Vagina (tissue), 2 donors: ENCODE measurements around the gene PAX7. TPM values are rescaled to one million over a fixed set of nuclear protein-coding genes. Genes with fewer than 3 reads are reported as not detected.
A peak's percentile ranks its signal among the peaks of the same experiment; 100 is the strongest.

Experiments used
- DNase-seq, 2 donors: peaks; one replicate each; pipeline ENCODE4 v3.0.0-alpha.2; 2017; ENCODE audit errors: extremely low spot score in 2 of 2
- H3K27ac ChIP-seq: fragments of 200-600 bp; sonication (generic); one replicate; pipeline ENCODE4 v1.5.1; 2019
- H3K27me3 ChIP-seq: fragments of 200-600 bp; sonication (generic); one replicate; pipeline ENCODE4 v1.5.1; 2019
- H3K36me3 ChIP-seq, 2 donors: fragments of 200-600 bp; sonication (generic); one replicate each; pipeline ENCODE4 v1.5.1; 2017 to 2019
- H3K4me1 ChIP-seq: fragments of 200-600 bp; sonication (generic); one replicate; pipeline ENCODE4 v1.5.1; 2019
- H3K4me3 ChIP-seq, 2 donors: fragments of 200-600 bp; sonication (generic); 1 replicate in 1 of 2; 2 replicates in 1 of 2; pipeline ENCODE4 v1.5.1; 2016 to 2019
- H3K9me3 ChIP-seq: fragments of 200-600 bp; sonication (generic); one replicate; pipeline ENCODE4 v1.5.1; 2019
- CTCF ChIP-seq, 3 experiments: fragments of 450-650 bp in 2 of 3; fragments of 200-600 bp in 1 of 3; sonication (generic) in 1 of 3; IDR thresholded peaks; one replicate each; pipeline ENCODE4 v1.5.1; 2017 to 2019; ENCODE audit warnings: antibody characterized with exemption in 3 of 3, mild to moderate bottlenecking in 2 of 3, moderate library complexity in 2 of 3
- POLR2A ChIP-seq, 2 donors: fragments of 450-650 bp; IDR thresholded peaks; one replicate each; pipeline ENCODE4 v1.6.1; 2017; ENCODE audit warnings: antibody characterized with exemption in 2 of 2, mild to moderate bottlenecking in 2 of 2, moderate library complexity in 2 of 2
- POLR2AphosphoS5 ChIP-seq, 2 donors: sonication (generic); formaldehyde crosslinking; IDR thresholded peaks; one replicate each; pipeline ENCODE4 v1.9.0; 2017; ENCODE audit warnings: antibody characterized with exemption in 2 of 2, mild to moderate bottlenecking in 2 of 2, low read depth in 1 of 2; ENCODE audit not compliant: insufficient read depth in 1 of 2
- intact Hi-C: fragments of 100-400 bp; cut with DNase I; formaldehyde crosslinking; loops from one replicate; pipeline ENCODE4 v1.15.1; 2023
- total RNA-seq: library from RNA; depleted of rRNA; stranded (reverse); fragments of >200 nt; gene quantifications from one replicate; pipeline ENCODE4 v1.2.3, GENCODE V29; 2016

PAX7 gene
- total RNA-seq, 1 donor from 2014 or later = not detected

GRCh38 chr1:18668750-18669404 lies 38.2 kb downstream of the PAX7 start:
- DNase-seq = no peak
- intact Hi-C loops = no loop called here
- TF ChIP-seq POLR2A (IDR thresholded peaks at IDR 0.05) (no peak), CTCF (IDR thresholded peaks at IDR 0.05) (no peak), POLR2AphosphoS5 (IDR thresholded peaks at IDR 0.05; ENCODE audit: insufficient read depth in 1 of 2, low read depth in 1 of 2) (peak in 1 of 2 donors; percentile 49)
- peaks cover 13% of the 10 kb centered on the region for H3K4me1 ChIP-seq
- H3K36me3 ChIP-seq = no peaks in the 10 kb centered on the region
- H3K4me3 ChIP-seq = no peak overlapping the region
- no peaks in the 10 kb centered on the region for H3K27me3 ChIP-seq
- H3K27ac ChIP-seq = no peak overlapping the region
- no peaks in the 10 kb centered on the region for H3K9me3 ChIP-seq

- DNase-seq = no peak
- no peaks in the 10 kb centered on the region for H3K27me3 ChIP-seq
- H3K9me3 ChIP-seq = no peaks in the 10 kb centered on the region
- no peak overlapping the region for H3K4me3 ChIP-seq
- H3K4me1 ChIP-seq = peaks cover 13% of the 10 kb centered on the region
- H3K36me3 ChIP-seq = no peaks in the 10 kb centered on the region
- no peak overlapping the region for H3K27ac ChIP-seq
- intact Hi-C loops = no loop called here
- no peak for TF ChIP-seq CTCF (IDR thresholded peaks at IDR 0.05)
- no peak for TF ChIP-seq POLR2AphosphoS5 (IDR thresholded peaks at IDR 0.05; ENCODE audit: insufficient read depth in 1 of 2, low read depth in 1 of 2)
- no peak for TF ChIP-seq POLR2A (IDR thresholded peaks at IDR 0.05)
These were observed 39.6 kb downstream of the PAX7 start for GRCh38 chr1:18670121-18670867.

GRCh38 chr1:18670868-18671225 lies 40.2 kb downstream of the PAX7 start:
- no peak overlapping the region for H3K27ac ChIP-seq

GRCh38 chr1:18673976-18674375 lies 43.3 kb downstream of the PAX7 start:
- Histone ChIP-seq H3K4me1 (peaks cover 8% of the 10 kb centered on the region), H3K4me3 (no peak overlapping the region), H3K27ac (no peak overlapping the region), H3K27me3 (no peaks in the 10 kb centered on the region), H3K36me3 (no peaks in the 10 kb centered on the region), H3K9me3 (no peaks in the 10 kb centered on the region)
- DNase-seq = no peak
- TF ChIP-seq CTCF (IDR thresholded peaks at IDR 0.05) (no peak), POLR2A (IDR thresholded peaks at IDR 0.05) (no peak), POLR2AphosphoS5 (IDR thresholded peaks at IDR 0.05; ENCODE audit: insufficient read depth in 1 of 2, low read depth in 1 of 2) (no peak)
- intact Hi-C loops = no loop called here

More at GRCh38 chr1:18670868-18671225, 40.2 kb downstream of the PAX7 start:
- intact Hi-C loops = no loop called here
- Histone ChIP-seq H3K36me3 (no peaks in the 10 kb centered on the region), H3K27me3 (no peaks in the 10 kb centered on the region), H3K4me3 (no peak overlapping the region), H3K4me1 (peaks cover 13% of the 10 kb centered on the region), H3K9me3 (no peaks in the 10 kb centered on the region)
- no peak for DNase-seq
- TF ChIP-seq POLR2A (IDR thresholded peaks at IDR 0.05) (no peak), CTCF (IDR thresholded peaks at IDR 0.05) (no peak), POLR2AphosphoS5 (IDR thresholded peaks at IDR 0.05; ENCODE audit: insufficient read depth in 1 of 2, low read depth in 1 of 2) (no peak)

GRCh38 chr1:18676332-18676781 lies 45.7 kb downstream of the PAX7 start:
- Histone ChIP-seq H3K27me3 (no peaks in the 10 kb centered on the region), H3K9me3 (no peaks in the 10 kb centered on the region), H3K4me3 (no peak overlapping the region), H3K36me3 (no peaks in the 10 kb centered on the region), H3K27ac (no peak overlapping the region), H3K4me1 (no peaks in the 10 kb centered on the region)
- no peak for DNase-seq
- intact Hi-C loops = no loop called here
- TF ChIP-seq CTCF (IDR thresholded peaks at IDR 0.05) = no peak
- no peak for TF ChIP-seq POLR2AphosphoS5 (IDR thresholded peaks at IDR 0.05; ENCODE audit: insufficient read depth in 1 of 2, low read depth in 1 of 2)
- TF ChIP-seq POLR2A (IDR thresholded peaks at IDR 0.05) = no peak
